ENCODE data around the gene HMCN2.

DNA sequence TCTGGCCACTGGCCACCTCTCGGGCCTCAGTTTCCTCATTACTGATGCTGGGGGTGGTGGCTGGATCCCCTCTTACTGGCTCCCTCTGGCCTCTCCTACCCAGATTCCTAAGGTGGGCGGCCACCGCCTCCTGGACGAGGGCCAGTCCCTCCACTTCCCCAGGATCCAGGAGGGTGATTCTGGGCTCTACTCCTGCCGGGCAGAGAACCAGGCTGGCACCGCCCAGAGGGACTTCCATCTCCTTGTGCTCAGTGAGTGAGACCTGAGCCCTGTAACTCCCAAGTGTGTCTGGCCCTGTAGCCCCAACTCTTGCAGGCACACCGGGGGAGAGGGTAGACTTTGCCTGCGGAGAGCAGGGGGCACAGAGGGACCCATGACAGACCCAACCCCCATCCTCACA is 83.3 kb downstream of the HMCN2 start:
- TF ChIP-seq, protein P1, sequence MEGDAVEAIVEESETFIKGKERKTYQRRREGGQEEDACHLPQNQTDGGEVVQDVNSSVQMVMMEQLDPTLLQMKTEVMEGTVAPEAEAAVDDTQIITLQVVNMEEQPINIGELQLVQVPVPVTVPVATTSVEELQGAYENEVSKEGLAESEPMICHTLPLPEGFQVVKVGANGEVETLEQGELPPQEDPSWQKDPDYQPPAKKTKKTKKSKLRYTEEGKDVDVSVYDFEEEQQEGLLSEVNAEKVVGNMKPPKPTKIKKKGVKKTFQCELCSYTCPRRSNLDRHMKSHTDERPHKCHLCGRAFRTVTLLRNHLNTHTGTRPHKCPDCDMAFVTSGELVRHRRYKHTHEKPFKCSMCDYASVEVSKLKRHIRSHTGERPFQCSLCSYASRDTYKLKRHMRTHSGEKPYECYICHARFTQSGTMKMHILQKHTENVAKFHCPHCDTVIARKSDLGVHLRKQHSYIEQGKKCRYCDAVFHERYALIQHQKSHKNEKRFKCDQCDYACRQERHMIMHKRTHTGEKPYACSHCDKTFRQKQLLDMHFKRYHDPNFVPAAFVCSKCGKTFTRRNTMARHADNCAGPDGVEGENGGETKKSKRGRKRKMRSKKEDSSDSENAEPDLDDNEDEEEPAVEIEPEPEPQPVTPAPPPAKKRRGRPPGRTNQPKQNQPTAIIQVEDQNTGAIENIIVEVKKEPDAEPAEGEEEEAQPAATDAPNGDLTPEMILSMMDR (IDR thresholded peaks at IDR 0.05) = no peak
- TF ChIP-seq ZFX (IDR thresholded peaks at IDR 0.05; ENCODE audit: borderline replicate concordance) = no peak

Measured in 22Rv1 (cell line).